Vagina (tissue), 2 donors: ENCODE measurements around the gene NCAPD3. TPM values are rescaled to one million over a fixed set of nuclear protein-coding genes. Genes with fewer than 3 reads are reported as not detected.

ENCODE experiments used
- DNase-seq, 2 donors: peaks; one replicate each; pipeline ENCODE4 v3.0.0-alpha.2; 2017; ENCODE audit errors: extremely low spot score in 2 of 2
- H3K27ac ChIP-seq: fragments of 200-600 bp; sonication (generic); one replicate; pipeline ENCODE4 v1.5.1; 2019
- H3K27me3 ChIP-seq: fragments of 200-600 bp; sonication (generic); one replicate; pipeline ENCODE4 v1.5.1; 2019
- H3K36me3 ChIP-seq, 2 donors: fragments of 200-600 bp; sonication (generic); one replicate each; pipeline ENCODE4 v1.5.1; 2017 to 2019
- H3K4me1 ChIP-seq: fragments of 200-600 bp; sonication (generic); one replicate; pipeline ENCODE4 v1.5.1; 2019
- H3K4me3 ChIP-seq, 2 donors: fragments of 200-600 bp; sonication (generic); 1 replicate in 1 of 2; 2 replicates in 1 of 2; pipeline ENCODE4 v1.5.1; 2016 to 2019
- H3K9me3 ChIP-seq: fragments of 200-600 bp; sonication (generic); one replicate; pipeline ENCODE4 v1.5.1; 2019
- CTCF ChIP-seq, 3 experiments: fragments of 450-650 bp in 2 of 3; fragments of 200-600 bp in 1 of 3; sonication (generic) in 1 of 3; IDR thresholded peaks; one replicate each; pipeline ENCODE4 v1.5.1; 2017 to 2019; ENCODE audit warnings: antibody characterized with exemption in 3 of 3, mild to moderate bottlenecking in 2 of 3, moderate library complexity in 2 of 3
- POLR2A ChIP-seq, 2 donors: fragments of 450-650 bp; IDR thresholded peaks; one replicate each; pipeline ENCODE4 v1.6.1; 2017; ENCODE audit warnings: antibody characterized with exemption in 2 of 2, mild to moderate bottlenecking in 2 of 2, moderate library complexity in 2 of 2
- POLR2AphosphoS5 ChIP-seq, 2 donors: sonication (generic); formaldehyde crosslinking; IDR thresholded peaks; one replicate each; pipeline ENCODE4 v1.9.0; 2017; ENCODE audit warnings: antibody characterized with exemption in 2 of 2, mild to moderate bottlenecking in 2 of 2, low read depth in 1 of 2; ENCODE audit not compliant: insufficient read depth in 1 of 2
- intact Hi-C: fragments of 100-400 bp; cut with DNase I; formaldehyde crosslinking; loops from one replicate; pipeline ENCODE4 v1.15.1; 2023
- total RNA-seq: library from RNA; depleted of rRNA; stranded (reverse); fragments of >200 nt; gene quantifications from one replicate; pipeline ENCODE4 v1.2.3, GENCODE V29; 2016

NCAPD3 gene
- total RNA-seq, 1 donor from 2014 or later = 18.4 TPM

GRCh38 chr11:134146598-134146997 lies 77.2 kb downstream of the NCAPD3 start:
- intact Hi-C loops = loop anchor here (10.0 kb wide), 1 partner anchor 232 kb away; no protein-coding TSS in a partner anchor
- TF ChIP-seq POLR2A (IDR thresholded peaks at IDR 0.05) (no peak), CTCF (IDR thresholded peaks at IDR 0.05) (no peak), POLR2AphosphoS5 (IDR thresholded peaks at IDR 0.05; ENCODE audit: insufficient read depth in 1 of 2, low read depth in 1 of 2) (no peak)
- H3K27me3 ChIP-seq = no peaks in the 10 kb centered on the region

GRCh38 chr11:134145715-134146114 lies 78.1 kb downstream of the NCAPD3 start:
- Histone ChIP-seq H3K4me3 (no peak overlapping the region), H3K36me3 (peaks cover 0 to 40% of the 10 kb centered on the region in 2 donors)

More at GRCh38 chr11:134146598-134146997, 77.2 kb downstream of the NCAPD3 start:
- DNase-seq = no peak
- H3K9me3 ChIP-seq = no peaks in the 10 kb centered on the region
- peaks cover 0 to 48% of the 10 kb centered on the region in 2 donors for H3K36me3 ChIP-seq
- H3K4me3 ChIP-seq = no peak overlapping the region
- H3K4me1 ChIP-seq = peaks cover 8% of the 10 kb centered on the region
- no peak overlapping the region for H3K27ac ChIP-seq

GRCh38 chr11:134144744-134145143 lies 79.0 kb downstream of the NCAPD3 start:
- Histone ChIP-seq H3K9me3 (no peaks in the 10 kb centered on the region), H3K27me3 (no peaks in the 10 kb centered on the region), H3K4me1 (peaks cover 10% of the 10 kb centered on the region), H3K4me3 (no peak overlapping the region), H3K27ac (no peak overlapping the region), H3K36me3 (peaks cover 0 to 31% of the 10 kb centered on the region in 2 donors)
- DNase-seq = no peak
- TF ChIP-seq POLR2A (IDR thresholded peaks at IDR 0.05) (no peak), CTCF (IDR thresholded peaks at IDR 0.05) (no peak), POLR2AphosphoS5 (IDR thresholded peaks at IDR 0.05; ENCODE audit: insufficient read depth in 1 of 2, low read depth in 1 of 2) (no peak)
- intact Hi-C loops = loop anchor here (5.0 to 10.0 kb wide), 2 partner anchors 77 to 230 kb away; partner anchors contain the start of gene JAM3

More at GRCh38 chr11:134145715-134146114, 78.1 kb downstream of the NCAPD3 start:
- H3K27me3 ChIP-seq = no peaks in the 10 kb centered on the region
- H3K4me1 ChIP-seq = peaks cover 8% of the 10 kb centered on the region
- TF ChIP-seq CTCF (IDR thresholded peaks at IDR 0.05) (no peak), POLR2AphosphoS5 (IDR thresholded peaks at IDR 0.05; ENCODE audit: insufficient read depth in 1 of 2, low read depth in 1 of 2) (no peak), POLR2A (IDR thresholded peaks at IDR 0.05) (no peak)
- DNase-seq = no peak
- intact Hi-C loops = loop anchor here (10.0 kb wide), 1 partner anchor 231 kb away; no protein-coding TSS in a partner anchor
- H3K27ac ChIP-seq = no peak overlapping the region
- no peaks in the 10 kb centered on the region for H3K9me3 ChIP-seq

GRCh38 chr11:134143801-134144200 lies 80.0 kb downstream of the NCAPD3 start:
- Histone ChIP-seq H3K27ac (no peak overlapping the region), H3K36me3 (peaks cover 0 to 21% of the 10 kb centered on the region in 2 donors)

More at GRCh38 chr11:134143801-134144200, 80.0 kb downstream of the NCAPD3 start:
- Histone ChIP-seq H3K9me3 (no peaks in the 10 kb centered on the region), H3K27me3 (no peaks in the 10 kb centered on the region), H3K4me1 (peaks cover 16% of the 10 kb centered on the region), H3K4me3 (no peak overlapping the region)
- DNase-seq = no peak
- TF ChIP-seq POLR2AphosphoS5 (IDR thresholded peaks at IDR 0.05; ENCODE audit: insufficient read depth in 1 of 2, low read depth in 1 of 2) (no peak), CTCF (IDR thresholded peaks at IDR 0.05) (no peak), POLR2A (IDR thresholded peaks at IDR 0.05) (no peak)
- intact Hi-C loops = loop anchor here (5.0 to 10.0 kb wide), 2 partner anchors 76 to 229 kb away; partner anchors contain the start of gene JAM3
